ENCODE measurements around the gene KCNMB2.
"Not testable (repeated sequence)": the region's sequence is repeated elsewhere in the genome, so short reads cannot be mapped to it uniquely, and the experiment has no call there.

The KCNMB2 gene

GRCh38 chr3:178536211-178537079 is at the start of gene KCNMB2:
Gene KCNMB2, plus strand, starts transcription at chr3:178536436.
- DNase-seq (ENCODE audit: low read depth in 2 of 3, low spot score in 1 of 3) = no peak

GRCh38 chr3:178486903-178487302 is 49.3 kb upstream of the KCNMB2 start:
- no peak for DNase-seq (ENCODE audit: low read depth in 2 of 3, low spot score in 1 of 3)

- DNase-seq (ENCODE audit: low read depth in 2 of 3, low spot score in 1 of 3) = no peak
Observed at GRCh38 chr3:178487752-178488151, 48.5 kb upstream of the KCNMB2 start.

- no peak for DNase-seq (ENCODE audit: low read depth in 2 of 3, low spot score in 1 of 3)
Observed at GRCh38 chr3:178491751-178492150, 44.5 kb upstream of the KCNMB2 start.

- DNase-seq (ENCODE audit: low read depth in 2 of 3, low spot score in 1 of 3) = no peak
Observed at GRCh38 chr3:178492491-178492890, 43.7 kb upstream of the KCNMB2 start.

- no peak for DNase-seq (ENCODE audit: low read depth in 2 of 3, low spot score in 1 of 3)
Observed at GRCh38 chr3:178494386-178494785, 41.9 kb upstream of the KCNMB2 start.

- no peak for DNase-seq (ENCODE audit: low read depth in 2 of 3, low spot score in 1 of 3)
Observed at GRCh38 chr3:178496911-178497310, 39.3 kb upstream of the KCNMB2 start.

- no peak for DNase-seq (ENCODE audit: low read depth in 2 of 3, low spot score in 1 of 3)
Observed at GRCh38 chr3:178498871-178499270, 37.4 kb upstream of the KCNMB2 start.

- DNase-seq (ENCODE audit: low read depth in 2 of 3, low spot score in 1 of 3) = no peak
Observed at GRCh38 chr3:178500631-178501030, 35.6 kb upstream of the KCNMB2 start.

GRCh38 chr3:178504128-178504527 is 32.1 kb upstream of the KCNMB2 start:
- DNase-seq (ENCODE audit: low read depth in 2 of 3, low spot score in 1 of 3) = no peak

- no peak for DNase-seq (ENCODE audit: low read depth in 2 of 3, low spot score in 1 of 3)
Observed at GRCh38 chr3:178505832-178506231, 30.4 kb upstream of the KCNMB2 start.

- DNase-seq (ENCODE audit: low read depth in 2 of 3, low spot score in 1 of 3) = no peak
Observed at GRCh38 chr3:178507507-178508442, 28.5 kb upstream of the KCNMB2 start.

GRCh38 chr3:178508443-178508825 is 27.8 kb upstream of the KCNMB2 start:
- no peak for DNase-seq (ENCODE audit: low read depth in 2 of 3, low spot score in 1 of 3)

GRCh38 chr3:178510496-178510895 is 25.7 kb upstream of the KCNMB2 start:
- DNase-seq (ENCODE audit: low read depth in 2 of 3, low spot score in 1 of 3) = no peak

- DNase-seq (ENCODE audit: low read depth in 2 of 3, low spot score in 1 of 3) = no peak
Observed at GRCh38 chr3:178512647-178513046, 23.6 kb upstream of the KCNMB2 start.

- no peak for DNase-seq (ENCODE audit: low read depth in 2 of 3, low spot score in 1 of 3)
Observed at GRCh38 chr3:178513546-178514380, 22.5 kb upstream of the KCNMB2 start.

GRCh38 chr3:178514401-178514800 is 21.8 kb upstream of the KCNMB2 start:
- DNase-seq (ENCODE audit: low read depth in 2 of 3, low spot score in 1 of 3) = no peak

- DNase-seq (ENCODE audit: low read depth in 2 of 3, low spot score in 1 of 3) = not testable (repeated sequence)
Observed at GRCh38 chr3:178515076-178515744, 21.0 kb upstream of the KCNMB2 start.

- DNase-seq (ENCODE audit: low read depth in 2 of 3, low spot score in 1 of 3) = no peak
Observed at GRCh38 chr3:178517665-178518334, 18.4 kb upstream of the KCNMB2 start.

Data from stimulated activated CD4-positive, alpha-beta T cell treated with anti-CD3 and anti-CD28 coated beads, Interleukin-12 subunit alpha, Interleukin-12 subunit beta, amount 100 ng/mL, for 48 hours (primary cell).